HepG2 (cell line): ENCODE data around the gene KLF16. TPM values are rescaled to one million over a fixed set of nuclear protein-coding genes. Genes with fewer than 3 reads are reported as not detected.

Experiments
- ARNT ChIP-seq: fragments of 450-650 bp; IDR thresholded peaks from 2 replicates; pipeline ENCODE4 v1.6.1; 2017
- DNMT3B ChIP-seq: conservative IDR thresholded peaks from 2 replicates; pipeline ENCODE4 v1.6.1; 2016; ENCODE audit warnings: missing biosample characterization, control low read depth
- HDAC1 ChIP-seq: sonication (generic); formaldehyde crosslinking; IDR thresholded peaks from 2 replicates; pipeline ENCODE4 v1.5.1; 2020; ENCODE audit warnings: mild to moderate bottlenecking, missing genetic modification reagents
- HES4 ChIP-seq: sonication (generic); formaldehyde crosslinking; IDR thresholded peaks from 2 replicates; pipeline ENCODE4 v1.9.0; 2021; ENCODE audit warnings: mild to moderate bottlenecking, missing genetic modification reagents, borderline replicate concordance
- KDM4B ChIP-seq: sonication (generic); formaldehyde crosslinking; IDR thresholded peaks from 2 replicates; pipeline ENCODE4 v1.4.0; 2020; ENCODE audit warnings: missing genetic modification reagents
- MED8 ChIP-seq: sonication (generic); formaldehyde crosslinking; IDR thresholded peaks from 2 replicates; pipeline ENCODE4 v1.8.1; 2023; ENCODE audit warnings: mild to moderate bottlenecking, missing genetic modification reagents; ENCODE audit not compliant: insufficient replicate concordance
- RAD51 ChIP-seq: fragments of 450-650 bp; IDR thresholded peaks from 2 replicates; pipeline ENCODE4 v1.6.1; 2016; ENCODE audit warnings: borderline replicate concordance
- REPIN1 ChIP-seq: sonication (generic); formaldehyde crosslinking; IDR thresholded peaks from 2 replicates; pipeline ENCODE4 v1.8.0; 2022; ENCODE audit warnings: missing genetic modification reagents, low read depth, mild to moderate bottlenecking, borderline replicate concordance
- SNAPC2 ChIP-seq: sonication (generic); formaldehyde crosslinking; IDR thresholded peaks from 2 replicates; pipeline ENCODE4 v1.8.1; 2022; ENCODE audit warnings: mild to moderate bottlenecking, missing genetic modification reagents
- STAT5B ChIP-seq: sonication (generic); formaldehyde crosslinking; IDR thresholded peaks from 2 replicates; pipeline ENCODE4 v1.4.0; 2020; ENCODE audit warnings: missing genetic modification reagents
- TAF1 ChIP-seq: sonication (generic); formaldehyde crosslinking; IDR thresholded peaks from 2 replicates; pipeline ENCODE4 v1.4.0; 2020; ENCODE audit warnings: missing genetic modification reagents
- TBX2 ChIP-seq: sonication (generic); formaldehyde crosslinking; IDR thresholded peaks from 2 replicates; pipeline ENCODE4 v1.5.0; 2020; ENCODE audit warnings: missing genetic modification reagents, mild to moderate bottlenecking, borderline replicate concordance
- TEAD2 ChIP-seq: sonication (generic); formaldehyde crosslinking; IDR thresholded peaks from 2 replicates; pipeline ENCODE4 v1.9.0; 2021; ENCODE audit warnings: missing genetic modification reagents
- ZBTB2 ChIP-seq: sonication (generic); formaldehyde crosslinking; IDR thresholded peaks from 2 replicates; pipeline ENCODE4 v1.8.0; 2022; ENCODE audit warnings: low read depth, missing genetic modification reagents
- ZMAT3 ChIP-seq: sonication (generic); formaldehyde crosslinking; conservative IDR thresholded peaks from 2 replicates; pipeline ENCODE4 v1.7.0; 2021; ENCODE audit warnings: missing genetic modification reagents
- ZMYM4 ChIP-seq: sonication (generic); formaldehyde crosslinking; IDR thresholded peaks from 2 replicates; pipeline ENCODE4 v1.8.1; 2023; ENCODE audit warnings: mild to moderate bottlenecking, missing genetic modification reagents
- ZNF225 ChIP-seq: sonication (generic); formaldehyde crosslinking; IDR thresholded peaks from 2 replicates; pipeline ENCODE4 v1.4.0; 2020; ENCODE audit warnings: mild to moderate bottlenecking, missing genetic modification reagents
- ZNF432 ChIP-seq: sonication (generic); formaldehyde crosslinking; IDR thresholded peaks from 2 replicates; pipeline ENCODE4 v1.5.0; 2020; ENCODE audit warnings: missing genetic modification reagents, mild to moderate bottlenecking, borderline replicate concordance
- ZNF484 ChIP-seq: sonication (generic); formaldehyde crosslinking; IDR thresholded peaks from 2 replicates; pipeline ENCODE4 v1.5.1; 2020; ENCODE audit warnings: mild to moderate bottlenecking, low read depth, missing genetic modification reagents, borderline replicate concordance
- ZNF652 ChIP-seq: IDR thresholded peaks from 2 replicates; pipeline ENCODE4 v1.6.1; 2016; ENCODE audit warnings: low read depth, borderline replicate concordance
- ZNF879 ChIP-seq: sonication (generic); formaldehyde crosslinking; IDR thresholded peaks from 2 replicates; pipeline ENCODE4 v1.8.1; 2023; ENCODE audit warnings: missing genetic modification reagents
- polyA plus RNA-seq, 8 experiments: library from polyadenylated mRNA; depleted of rRNA in 3 of 8; stranded (reverse) in 7 of 8; unstranded in 1 of 8; fragments of >200 nt; fragmentation: Illumina TruSeq in 4 of 8; extraction: Trizol in 4 of 8; gene quantifications; 2 replicates each; pipeline versions ENCODE4 v1.2.1 to v1.2.3, GENCODE V29; 2011 to 2016; ENCODE audit warnings: low read depth in 4 of 8, missing spikeins in 1 of 8, mixed read lengths in 1 of 8; ENCODE audit not compliant: insufficient read depth in 1 of 8
- total RNA-seq, 5 experiments: library from RNA; depleted of rRNA; stranded (reverse); fragments of >200 nt; fragmentation: Illumina TruSeq; extraction: Trizol; gene quantifications; 2 replicates each; pipeline ENCODE4 v1.2.3, GENCODE V29; 2016; ENCODE audit warnings: low read depth in 1 of 5
- TF ChIP-seq, protein P1 (sequence below): sonication (generic); formaldehyde crosslinking; conservative IDR thresholded peaks from 2 replicates; pipeline ENCODE4 v1.8.0; 2022; ENCODE audit warnings: missing genetic modification reagents
- TF ChIP-seq, protein P2 (sequence below): sonication (generic); formaldehyde crosslinking; IDR thresholded peaks from 2 replicates; pipeline ENCODE4 v1.4.0; 2020; ENCODE audit warnings: missing genetic modification reagents
- TF ChIP-seq, protein P3 (sequence below): sonication (generic); formaldehyde crosslinking; IDR thresholded peaks from 2 replicates; pipeline ENCODE4 v1.5.1; 2020; ENCODE audit warnings: mild to moderate bottlenecking, missing genetic modification reagents

KLF16 gene
- total and polyA plus RNA-seq, 2 of the 13 experiments (the other 11 are each of a cell fraction or from before 2014, with no cell fraction given) = 3.5 to 6.7 TPM

DNA sequence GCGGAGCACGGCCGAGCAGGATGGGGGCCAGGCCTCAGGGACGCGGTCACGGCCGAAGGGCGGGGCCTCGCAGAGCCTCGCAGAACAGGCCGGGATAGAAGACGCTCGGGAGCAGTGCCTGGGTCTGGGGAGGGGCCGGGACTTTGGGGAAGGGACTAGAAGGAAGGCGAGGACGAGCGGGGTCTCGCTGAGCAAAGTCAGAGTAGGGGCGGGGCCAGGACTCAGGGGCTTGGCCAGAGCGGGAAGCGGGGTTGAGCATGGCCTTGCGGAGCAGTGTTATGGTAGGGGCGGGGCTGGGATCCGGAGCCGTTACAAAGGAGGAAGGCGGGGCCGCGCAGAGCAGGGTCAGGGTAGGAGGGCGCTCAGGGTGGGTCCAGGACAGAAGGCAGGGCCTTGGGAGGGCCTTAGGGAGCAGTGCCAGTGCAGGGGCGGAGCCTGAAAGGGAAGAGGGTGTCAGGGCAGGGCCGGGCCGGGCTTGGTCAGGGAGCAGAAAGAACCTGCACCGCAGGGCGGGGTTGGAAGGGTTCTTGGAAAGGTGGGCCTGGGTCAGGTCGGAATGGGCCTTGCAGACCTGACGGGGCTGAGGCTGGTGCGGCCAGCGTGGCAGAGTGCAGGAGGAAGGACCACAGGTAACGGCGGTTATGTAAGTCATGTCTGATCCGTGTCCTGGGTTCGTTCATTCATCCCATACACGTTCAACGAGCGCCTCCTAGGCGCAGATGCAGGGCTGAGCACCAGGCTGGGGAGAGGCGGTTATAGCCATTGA, 50.8 kb downstream of the KLF16 start (continued):
- TF ChIP-seq ZNF879 (CRISPR knock-in tag) (no peak), DNMT3B (CRISPR knock-in tag) (no peak), STAT5B (no peak), ZMAT3 (CRISPR knock-in tag) (peak; percentile 64; the same call in 1 of the 2 replicates), HES4 (no peak), ZNF225 (0 out of 2 replicates have a peak, but pooled peaks have one; percentile 61), TBX2 (CRISPR knock-in tag) (peak; percentile 84; the same call in 1 of the 2 replicates), ZBTB2 (CRISPR knock-in tag) (peak; percentile 50; the same call in 1 of the 2 replicates), ZNF432 (CRISPR knock-in tag) (no peak), RAD51 (no peak), ZNF484 (CRISPR knock-in tag) (no peak), MED8 (CRISPR knock-in tag) (no peak), KDM4B (CRISPR knock-in tag) (no peak), REPIN1 (CRISPR knock-in tag) (peak; percentile 52), ARNT (no peak), ZNF652 (CRISPR knock-in tag) (no peak), TEAD2 (no peak), TAF1 (CRISPR knock-in tag) (peak; percentile 63; the same call in 1 of the 2 replicates), HDAC1 (peak; percentile 71), ZMYM4 (CRISPR knock-in tag) (peak; percentile 57; the same call in 1 of the 2 replicates), SNAPC2 (CRISPR knock-in tag) (0 out of 2 replicates have a peak, but pooled peaks have one; percentile 18)
- TF ChIP-seq, protein P1, sequence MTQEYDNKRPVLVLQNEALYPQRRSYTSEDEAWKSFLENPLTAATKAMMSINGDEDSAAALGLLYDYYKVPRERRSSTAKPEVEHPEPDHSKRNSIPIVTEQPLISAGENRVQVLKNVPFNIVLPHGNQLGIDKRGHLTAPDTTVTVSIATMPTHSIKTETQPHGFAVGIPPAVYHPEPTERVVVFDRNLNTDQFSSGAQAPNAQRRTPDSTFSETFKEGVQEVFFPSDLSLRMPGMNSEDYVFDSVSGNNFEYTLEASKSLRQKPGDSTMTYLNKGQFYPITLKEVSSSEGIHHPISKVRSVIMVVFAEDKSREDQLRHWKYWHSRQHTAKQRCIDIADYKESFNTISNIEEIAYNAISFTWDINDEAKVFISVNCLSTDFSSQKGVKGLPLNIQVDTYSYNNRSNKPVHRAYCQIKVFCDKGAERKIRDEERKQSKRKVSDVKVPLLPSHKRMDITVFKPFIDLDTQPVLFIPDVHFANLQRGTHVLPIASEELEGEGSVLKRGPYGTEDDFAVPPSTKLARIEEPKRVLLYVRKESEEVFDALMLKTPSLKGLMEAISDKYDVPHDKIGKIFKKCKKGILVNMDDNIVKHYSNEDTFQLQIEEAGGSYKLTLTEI (CRISPR knock-in tag) = no peak
- TF ChIP-seq, protein P2, sequence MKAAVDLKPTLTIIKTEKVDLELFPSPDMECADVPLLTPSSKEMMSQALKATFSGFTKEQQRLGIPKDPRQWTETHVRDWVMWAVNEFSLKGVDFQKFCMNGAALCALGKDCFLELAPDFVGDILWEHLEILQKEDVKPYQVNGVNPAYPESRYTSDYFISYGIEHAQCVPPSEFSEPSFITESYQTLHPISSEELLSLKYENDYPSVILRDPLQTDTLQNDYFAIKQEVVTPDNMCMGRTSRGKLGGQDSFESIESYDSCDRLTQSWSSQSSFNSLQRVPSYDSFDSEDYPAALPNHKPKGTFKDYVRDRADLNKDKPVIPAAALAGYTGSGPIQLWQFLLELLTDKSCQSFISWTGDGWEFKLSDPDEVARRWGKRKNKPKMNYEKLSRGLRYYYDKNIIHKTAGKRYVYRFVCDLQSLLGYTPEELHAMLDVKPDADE (CRISPR knock-in tag) = no peak
- TF ChIP-seq, protein P3, sequence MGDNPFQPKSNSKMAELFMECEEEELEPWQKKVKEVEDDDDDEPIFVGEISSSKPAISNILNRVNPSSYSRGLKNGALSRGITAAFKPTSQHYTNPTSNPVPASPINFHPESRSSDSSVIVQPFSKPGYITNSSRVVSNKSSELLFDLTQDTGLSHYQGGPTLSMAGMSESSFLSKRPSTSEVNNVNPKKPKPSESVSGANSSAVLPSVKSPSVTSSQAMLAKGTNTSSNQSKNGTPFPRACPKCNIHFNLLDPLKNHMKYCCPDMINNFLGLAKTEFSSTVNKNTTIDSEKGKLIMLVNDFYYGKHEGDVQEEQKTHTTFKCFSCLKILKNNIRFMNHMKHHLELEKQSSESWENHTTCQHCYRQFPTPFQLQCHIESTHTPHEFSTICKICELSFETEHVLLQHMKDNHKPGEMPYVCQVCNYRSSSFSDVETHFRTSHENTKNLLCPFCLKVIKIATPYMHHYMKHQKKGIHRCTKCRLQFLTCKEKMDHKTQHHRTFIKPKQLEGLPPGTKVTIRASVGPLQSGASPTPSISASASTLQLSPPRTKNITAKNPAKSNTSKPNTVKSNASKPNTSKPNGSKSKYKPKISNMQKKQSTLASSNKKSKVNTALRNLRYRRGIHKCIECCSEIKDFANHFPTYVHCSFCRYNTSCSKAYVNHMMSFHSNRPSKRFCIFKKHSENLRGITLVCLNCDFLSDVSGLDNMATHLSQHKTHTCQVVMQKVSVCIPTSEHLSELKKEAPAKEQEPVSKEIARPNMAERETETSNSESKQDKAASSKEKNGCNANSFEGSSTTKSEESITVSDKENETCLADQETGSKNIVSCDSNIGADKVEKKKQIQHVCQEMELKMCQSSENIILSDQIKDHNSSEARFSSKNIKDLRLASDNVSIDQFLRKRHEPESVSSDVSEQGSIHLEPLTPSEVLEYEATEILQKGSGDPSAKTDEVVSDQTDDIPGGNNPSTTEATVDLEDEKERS (CRISPR knock-in tag) = peak; percentile 20; the same call in 1 of the 2 replicates
